ENCODE results near the gene RAB11FIP5.

DNA sequence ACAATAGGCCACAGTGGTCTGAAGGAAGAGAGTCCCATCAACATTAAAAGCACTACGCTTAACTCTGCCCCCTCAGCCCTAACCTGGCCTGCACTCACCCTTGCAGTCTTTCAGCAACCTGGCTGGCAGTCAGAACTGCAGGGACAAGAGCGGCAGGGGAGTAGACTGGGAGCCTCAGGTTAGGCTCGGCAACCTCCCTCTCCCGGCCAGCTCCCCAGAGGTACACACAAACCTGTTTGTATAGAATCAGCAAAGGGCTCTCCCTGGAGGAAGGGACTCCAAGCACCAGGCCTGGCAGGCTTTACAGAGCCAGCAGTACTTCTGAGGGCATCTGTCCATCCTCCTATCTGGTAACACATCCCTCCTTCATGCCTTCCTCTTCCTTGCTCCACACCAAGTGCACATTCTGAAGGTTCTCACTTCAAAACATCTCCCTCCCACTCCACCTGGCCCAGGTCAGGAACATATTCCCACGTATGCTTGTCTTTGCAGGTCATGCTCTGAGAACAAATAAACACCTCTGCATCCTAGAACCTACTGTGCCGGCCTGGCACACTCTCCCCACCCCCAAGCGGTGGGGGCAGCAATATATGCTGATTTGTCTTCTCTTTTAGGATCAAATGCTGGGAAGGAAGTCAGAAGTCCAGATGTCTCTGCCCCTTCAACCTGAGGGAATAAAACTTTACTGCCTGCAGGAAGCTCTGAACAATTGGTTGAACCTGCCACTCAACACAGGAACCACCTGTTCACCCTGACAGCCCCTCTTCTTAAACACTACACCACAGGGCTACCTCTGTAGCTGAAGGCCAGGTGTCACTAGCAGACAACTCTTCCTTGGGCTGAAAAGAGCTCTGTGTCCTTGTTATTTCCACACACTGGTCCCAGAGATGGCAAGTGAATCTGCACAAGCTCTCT lies 28.6 kb downstream of the RAB11FIP5 start:
- TF ChIP-seq EZH2 (IDR thresholded peaks at IDR 0.05; ENCODE audit: borderline replicate concordance, low read depth, low read length, severe bottlenecking) (no peak), POLR2A (IDR thresholded peaks at IDR 0.05; ENCODE audit: low read depth, low read length) (no peak), MYC (IDR thresholded peaks at IDR 0.05; ENCODE audit: low read depth, low read length) (no peak), POLR2AphosphoS5 (IDR thresholded peaks at IDR 0.05; ENCODE audit: insufficient read depth, low read depth, low read length) (peak; percentile 27)
- TF ChIP-seq, protein P1, sequence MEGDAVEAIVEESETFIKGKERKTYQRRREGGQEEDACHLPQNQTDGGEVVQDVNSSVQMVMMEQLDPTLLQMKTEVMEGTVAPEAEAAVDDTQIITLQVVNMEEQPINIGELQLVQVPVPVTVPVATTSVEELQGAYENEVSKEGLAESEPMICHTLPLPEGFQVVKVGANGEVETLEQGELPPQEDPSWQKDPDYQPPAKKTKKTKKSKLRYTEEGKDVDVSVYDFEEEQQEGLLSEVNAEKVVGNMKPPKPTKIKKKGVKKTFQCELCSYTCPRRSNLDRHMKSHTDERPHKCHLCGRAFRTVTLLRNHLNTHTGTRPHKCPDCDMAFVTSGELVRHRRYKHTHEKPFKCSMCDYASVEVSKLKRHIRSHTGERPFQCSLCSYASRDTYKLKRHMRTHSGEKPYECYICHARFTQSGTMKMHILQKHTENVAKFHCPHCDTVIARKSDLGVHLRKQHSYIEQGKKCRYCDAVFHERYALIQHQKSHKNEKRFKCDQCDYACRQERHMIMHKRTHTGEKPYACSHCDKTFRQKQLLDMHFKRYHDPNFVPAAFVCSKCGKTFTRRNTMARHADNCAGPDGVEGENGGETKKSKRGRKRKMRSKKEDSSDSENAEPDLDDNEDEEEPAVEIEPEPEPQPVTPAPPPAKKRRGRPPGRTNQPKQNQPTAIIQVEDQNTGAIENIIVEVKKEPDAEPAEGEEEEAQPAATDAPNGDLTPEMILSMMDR (IDR thresholded peaks at IDR 0.05; ENCODE audit: extremely low read depth in 1 of 2, insufficient read depth in 1 of 2, low read depth in 1 of 2, low read length in 2 of 2): no peak
- TF ChIP-seq, protein P2, sequence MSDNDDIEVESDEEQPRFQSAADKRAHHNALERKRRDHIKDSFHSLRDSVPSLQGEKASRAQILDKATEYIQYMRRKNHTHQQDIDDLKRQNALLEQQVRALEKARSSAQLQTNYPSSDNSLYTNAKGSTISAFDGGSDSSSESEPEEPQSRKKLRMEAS (IDR thresholded peaks at IDR 0.05; ENCODE audit: insufficient read depth, insufficient read length): no peak
